ENCODE results near the gene FCHO2. TPM values are rescaled to one million over a fixed set of nuclear protein-coding genes. Genes with fewer than 3 reads are reported as not detected.

FCHO2 gene
- total and polyA plus RNA-seq, 10 of the 15 experiments (the other 5 are each of a cell fraction or from before 2014, with no cell fraction given) = 0.05 to 1.4 (median 0.18) TPM

DNA sequence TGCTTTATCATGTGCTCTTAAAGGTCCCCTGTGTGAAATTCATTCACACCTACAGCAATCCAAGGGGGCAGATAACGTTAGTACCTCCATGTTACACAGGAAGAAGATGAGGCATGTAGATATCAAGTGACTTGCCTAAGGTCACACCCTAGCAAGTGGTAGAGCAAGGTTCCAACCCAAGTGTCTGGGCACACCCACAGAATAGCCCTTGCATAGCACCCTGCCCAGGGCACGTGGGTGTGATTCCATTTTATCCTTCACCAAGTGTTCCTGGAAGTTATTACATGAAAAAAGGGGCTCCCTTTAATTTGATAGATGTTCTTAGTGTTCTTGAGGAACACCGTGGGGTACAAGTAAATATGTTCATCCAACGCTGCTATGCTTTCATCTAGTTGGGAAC lies 169.4 kb downstream of the FCHO2 start:
- ChIA-PET CTCF (no interaction called here), POLR2A (no interaction called here), SMC1A (ENCODE audit: uncharacterized antibody, unreplicated experiment) (no interaction called here), RAD21 (ENCODE audit: unreplicated experiment) (no interaction called here)
- FAIRE-seq (no peak), DNase-seq (ENCODE audit: low read depth, low spot score) (no peak), ATAC-seq (no peak)
- Histone ChIP-seq H3K4me1 (ENCODE audit: control insufficient read depth, insufficient read depth, low read length) (no peaks in the 10 kb centered on the region), H3K36me3 (ENCODE audit: control insufficient read depth in 2 of 2, insufficient read depth in 2 of 2, low read length in 1 of 2) (no peaks in the 10 kb centered on the region), H3K79me2 (ENCODE audit: control insufficient read depth, insufficient read depth, low read length) (no peaks in the 10 kb centered on the region), H3K4me2 (ENCODE audit: control insufficient read depth, insufficient read depth) (no peak overlapping the region), H3K27ac (ENCODE audit: control insufficient read depth, insufficient read depth) (no peak overlapping the region), H2AFZ (ENCODE audit: control insufficient read depth, low read depth, low read length) (no peak overlapping the region), H3K9ac (ENCODE audit: control insufficient read depth, insufficient read depth, low read length) (no peak overlapping the region), H4K20me1 (ENCODE audit: control insufficient read depth, insufficient read depth) (peaks cover 4% of the 10 kb centered on the region; the same call in 1 of the 2 replicates), H3K27me3 (replicated peaks in 1 of 2; ENCODE audit: control insufficient read depth in 2 of 2, insufficient read depth in 2 of 2, low read length in 1 of 2) (peaks cover 5 to 9% of the 10 kb centered on the region in 2 experiments; a peak in 3 of 4 replicates), H3K9me3 (replicated peaks; ENCODE audit: control insufficient read depth, insufficient read depth, low read length) (no peaks in the 10 kb centered on the region), H3K4me3 (no peak overlapping the region)
- WGBS (ENCODE audit: insufficient coverage, insufficient replicate concordance, low lambda C conversion rate, missing lambda C conversion rate) = 13% methylated on average over 4 of the region's 4 CpGs
- in situ Hi-C loops (cut with MboI) (no loop called here), intact Hi-C loops (cut with micrococcal nuclease; ENCODE audit: unreplicated experiment) (no loop called here)
- TF ChIP-seq ZNF274 (IDR thresholded peaks at IDR 0.05; ENCODE audit: insufficient read depth, insufficient read length) = no peak
- no peak for TF ChIP-seq NR2C1 (IDR thresholded peaks at IDR 0.05)
- TF ChIP-seq, protein P1, sequence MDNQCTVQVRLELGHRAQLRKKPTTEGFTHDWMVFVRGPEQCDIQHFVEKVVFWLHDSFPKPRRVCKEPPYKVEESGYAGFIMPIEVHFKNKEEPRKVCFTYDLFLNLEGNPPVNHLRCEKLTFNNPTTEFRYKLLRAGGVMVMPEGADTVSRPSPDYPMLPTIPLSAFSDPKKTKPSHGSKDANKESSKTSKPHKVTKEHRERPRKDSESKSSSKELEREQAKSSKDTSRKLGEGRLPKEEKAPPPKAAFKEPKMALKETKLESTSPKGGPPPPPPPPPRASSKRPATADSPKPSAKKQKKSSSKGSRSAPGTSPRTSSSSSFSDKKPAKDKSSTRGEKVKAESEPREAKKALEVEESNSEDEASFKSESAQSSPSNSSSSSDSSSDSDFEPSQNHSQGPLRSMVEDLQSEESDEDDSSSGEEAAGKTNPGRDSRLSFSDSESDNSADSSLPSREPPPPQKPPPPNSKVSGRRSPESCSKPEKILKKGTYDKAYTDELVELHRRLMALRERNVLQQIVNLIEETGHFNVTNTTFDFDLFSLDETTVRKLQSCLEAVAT (IDR thresholded peaks at IDR 0.05) = no peak
- no peak for TF ChIP-seq FOXK2 (IDR thresholded peaks at IDR 0.05)
- TF ChIP-seq HDGF (IDR thresholded peaks at IDR 0.05) = no peak
- TF ChIP-seq NFXL1 (IDR thresholded peaks at IDR 0.05; ENCODE audit: borderline replicate concordance) = no peak
- TF ChIP-seq, protein P2, sequence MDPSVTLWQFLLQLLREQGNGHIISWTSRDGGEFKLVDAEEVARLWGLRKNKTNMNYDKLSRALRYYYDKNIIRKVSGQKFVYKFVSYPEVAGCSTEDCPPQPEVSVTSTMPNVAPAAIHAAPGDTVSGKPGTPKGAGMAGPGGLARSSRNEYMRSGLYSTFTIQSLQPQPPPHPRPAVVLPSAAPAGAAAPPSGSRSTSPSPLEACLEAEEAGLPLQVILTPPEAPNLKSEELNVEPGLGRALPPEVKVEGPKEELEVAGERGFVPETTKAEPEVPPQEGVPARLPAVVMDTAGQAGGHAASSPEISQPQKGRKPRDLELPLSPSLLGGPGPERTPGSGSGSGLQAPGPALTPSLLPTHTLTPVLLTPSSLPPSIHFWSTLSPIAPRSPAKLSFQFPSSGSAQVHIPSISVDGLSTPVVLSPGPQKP (IDR thresholded peaks at IDR 0.05; ENCODE audit: low read depth, low read length) = no peak
- TF ChIP-seq PAX8 (IDR thresholded peaks at IDR 0.05) = no peak
- no peak for TF ChIP-seq CEBPB (IDR thresholded peaks at IDR 0.05; ENCODE audit: borderline replicate concordance in 1 of 2, low read depth in 2 of 2, low read length in 2 of 2)
- no peak for TF ChIP-seq JUND (IDR thresholded peaks at IDR 0.05; ENCODE audit: low read depth, low read length)
- TF ChIP-seq, protein P3, sequence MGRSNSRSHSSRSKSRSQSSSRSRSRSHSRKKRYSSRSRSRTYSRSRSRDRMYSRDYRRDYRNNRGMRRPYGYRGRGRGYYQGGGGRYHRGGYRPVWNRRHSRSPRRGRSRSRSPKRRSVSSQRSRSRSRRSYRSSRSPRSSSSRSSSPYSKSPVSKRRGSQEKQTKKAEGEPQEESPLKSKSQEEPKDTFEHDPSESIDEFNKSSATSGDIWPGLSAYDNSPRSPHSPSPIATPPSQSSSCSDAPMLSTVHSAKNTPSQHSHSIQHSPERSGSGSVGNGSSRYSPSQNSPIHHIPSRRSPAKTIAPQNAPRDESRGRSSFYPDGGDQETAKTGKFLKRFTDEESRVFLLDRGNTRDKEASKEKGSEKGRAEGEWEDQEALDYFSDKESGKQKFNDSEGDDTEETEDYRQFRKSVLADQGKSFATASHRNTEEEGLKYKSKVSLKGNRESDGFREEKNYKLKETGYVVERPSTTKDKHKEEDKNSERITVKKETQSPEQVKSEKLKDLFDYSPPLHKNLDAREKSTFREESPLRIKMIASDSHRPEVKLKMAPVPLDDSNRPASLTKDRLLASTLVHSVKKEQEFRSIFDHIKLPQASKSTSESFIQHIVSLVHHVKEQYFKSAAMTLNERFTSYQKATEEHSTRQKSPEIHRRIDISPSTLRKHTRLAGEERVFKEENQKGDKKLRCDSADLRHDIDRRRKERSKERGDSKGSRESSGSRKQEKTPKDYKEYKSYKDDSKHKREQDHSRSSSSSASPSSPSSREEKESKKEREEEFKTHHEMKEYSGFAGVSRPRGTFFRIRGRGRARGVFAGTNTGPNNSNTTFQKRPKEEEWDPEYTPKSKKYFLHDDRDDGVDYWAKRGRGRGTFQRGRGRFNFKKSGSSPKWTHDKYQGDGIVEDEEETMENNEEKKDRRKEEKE (IDR thresholded peaks at IDR 0.05) = no peak
- no peak for TF ChIP-seq SREBF2 (IDR thresholded peaks at IDR 0.05; ENCODE audit: low read length)
- no peak for TF ChIP-seq SMARCA5 (IDR thresholded peaks at IDR 0.05)
- TF ChIP-seq MEF2B (IDR thresholded peaks at IDR 0.05; ENCODE audit: partially characterized antibody, poor library complexity, severe bottlenecking) = no peak
- TF ChIP-seq ZBED1 (IDR thresholded peaks at IDR 0.05; ENCODE audit: borderline replicate concordance) = no peak
- BruUV-seq (replicated peaks) = no TSS peak

Measured in GM12878 (cell line).